NT2/D1 (cell line): Measurements from ENCODE around the gene ARHGAP10.

Experiments used
- DNase-seq: peaks from one replicate; pipeline ENCODE4 v3.0.0-alpha.2; 2011; ENCODE audit warnings: low read depth, low spot score
- H3K27me3 ChIP-seq: 2 replicates; pipeline ENCODE4 v1.6.0; 2011; ENCODE audit warnings: mild to moderate bottlenecking; ENCODE audit not compliant: insufficient read length, insufficient read depth
- H3K36me3 ChIP-seq: 2 replicates; pipeline ENCODE4 v1.6.1; 2011; ENCODE audit warnings: mild to moderate bottlenecking, low read length, mixed read lengths; ENCODE audit not compliant: insufficient read depth, insufficient read length
- H3K4me1 ChIP-seq: 2 replicates; pipeline ENCODE4 v1.5.1; 2011; ENCODE audit not compliant: insufficient read depth, insufficient read length
- H3K4me3 ChIP-seq: 2 replicates; pipeline ENCODE4 v1.5.1; 2011; ENCODE audit warnings: low read depth; ENCODE audit not compliant: insufficient read length
- H3K9ac ChIP-seq: 2 replicates; pipeline ENCODE4 v1.6.0; 2011; ENCODE audit warnings: low read depth; ENCODE audit not compliant: insufficient read length
- H3K9me3 ChIP-seq: 2 replicates; pipeline ENCODE4 v1.5.1; 2011; ENCODE audit warnings: mild to moderate bottlenecking, low read length; ENCODE audit not compliant: insufficient read depth
- SUZ12 ChIP-seq: IDR thresholded peaks from 2 replicates; pipeline ENCODE4 v1.6.1; 2011; ENCODE audit not compliant: insufficient read length, insufficient read depth; ENCODE audit errors: extremely low read depth
- YY1 ChIP-seq: IDR thresholded peaks from 2 replicates; pipeline ENCODE4 v1.6.1; 2011; ENCODE audit not compliant: insufficient read length, insufficient read depth
- ZNF274 ChIP-seq: IDR thresholded peaks from 2 replicates; pipeline ENCODE4 v1.6.1; 2011; ENCODE audit warnings: mild to moderate bottlenecking, low read depth, low read length

Gene ARHGAP10

DNA sequence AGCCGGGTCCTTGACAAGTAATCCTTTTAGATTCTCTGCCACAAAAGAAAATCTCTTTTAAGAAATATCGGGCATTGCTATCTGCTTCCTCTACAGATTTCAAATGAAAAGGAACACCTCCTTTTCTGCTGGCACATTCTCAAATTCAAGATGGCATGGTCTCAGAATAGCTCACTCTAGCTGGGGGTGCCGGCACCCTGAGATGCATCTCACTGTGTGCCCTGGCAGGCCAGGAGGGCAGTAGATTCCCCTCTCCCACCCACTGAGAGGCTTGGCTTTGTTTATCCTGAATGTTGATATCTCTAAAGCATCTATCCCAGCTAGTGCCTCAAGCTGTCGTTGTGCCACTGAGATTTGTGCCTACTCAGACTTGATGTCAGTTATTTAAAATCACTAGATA is 319.5 kb downstream of the ARHGAP10 start:
- TF ChIP-seq SUZ12 = no peak
- TF ChIP-seq YY1 = no peak
- no peak for TF ChIP-seq ZNF274
- no peaks in the 10 kb centered on the region for H3K9me3 ChIP-seq
- H3K4me1 ChIP-seq = no peaks in the 10 kb centered on the region
- no peak overlapping the region for H3K9ac ChIP-seq
- no peak for DNase-seq
- no peaks in the 10 kb centered on the region for H3K27me3 ChIP-seq
- peaks cover 11% of the 10 kb centered on the region for H3K36me3 ChIP-seq
- H3K4me3 ChIP-seq = no peak overlapping the region

DNA sequence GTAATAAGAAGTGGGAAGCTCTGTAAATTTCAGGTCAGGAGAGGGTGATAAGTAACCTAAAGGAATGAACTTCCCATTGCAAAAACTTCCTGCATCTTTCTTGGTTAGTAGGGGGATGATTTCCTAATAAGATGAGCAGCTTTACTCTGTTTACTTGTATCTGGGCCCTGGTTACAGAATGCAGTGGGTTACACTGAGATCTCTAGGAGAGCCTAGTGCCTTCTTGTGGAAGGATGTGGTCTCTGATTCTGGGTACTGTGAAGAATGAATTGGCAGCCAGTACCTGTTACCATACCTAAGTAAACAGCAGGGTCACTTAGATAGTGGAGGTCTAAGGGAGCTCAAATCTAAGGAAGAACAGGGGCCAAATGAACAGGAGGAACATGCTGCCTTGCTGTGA is 320.6 kb downstream of the ARHGAP10 start:
- Histone ChIP-seq H3K36me3 (peaks cover 5% of the 10 kb centered on the region), H3K4me3 (no peak overlapping the region), H3K9me3 (no peaks in the 10 kb centered on the region), H3K27me3 (no peaks in the 10 kb centered on the region), H3K9ac (no peak overlapping the region), H3K4me1 (no peaks in the 10 kb centered on the region)
- no peak for TF ChIP-seq SUZ12
- no peak for TF ChIP-seq YY1
- no peak for TF ChIP-seq ZNF274
- DNase-seq = no peak

DNA sequence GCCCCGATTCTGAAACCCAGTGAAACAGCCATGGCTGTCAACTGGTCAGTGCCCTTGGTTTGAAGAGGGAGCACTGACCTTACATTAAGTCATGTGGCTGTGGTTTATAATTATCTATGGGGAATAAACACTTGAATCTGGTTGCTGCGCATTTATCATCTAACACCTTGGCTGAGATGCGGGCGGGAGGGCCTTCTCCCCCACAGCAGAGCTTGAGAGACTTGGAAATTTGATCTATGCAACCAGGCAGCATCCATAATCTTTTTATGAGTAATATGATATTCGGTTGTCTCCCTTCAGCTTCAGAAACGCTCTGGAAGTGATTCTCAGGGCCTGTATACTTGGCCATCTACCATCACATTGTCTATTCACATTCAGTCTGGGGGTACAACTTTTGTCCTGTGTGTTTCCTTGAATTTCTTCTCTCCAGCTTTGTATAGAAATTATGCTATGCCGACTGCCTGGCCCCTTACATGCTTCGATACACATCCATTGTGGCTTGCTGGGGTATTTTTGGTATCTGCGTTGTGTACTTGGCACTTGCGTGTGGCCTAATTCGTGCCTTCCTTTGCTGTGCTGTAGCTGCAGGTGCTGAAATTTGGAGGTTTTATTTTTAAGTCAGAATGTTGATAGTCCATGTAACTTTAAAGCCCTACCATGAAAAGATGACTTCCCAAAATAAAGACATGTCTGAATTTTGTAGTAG is 321.6 kb downstream of the ARHGAP10 start:
- Histone ChIP-seq H3K9me3 (no peaks in the 10 kb centered on the region), H3K27me3 (no peaks in the 10 kb centered on the region), H3K36me3 (peaks cover 5% of the 10 kb centered on the region), H3K4me3 (no peak overlapping the region), H3K9ac (no peak overlapping the region), H3K4me1 (no peaks in the 10 kb centered on the region)
- TF ChIP-seq YY1 (no peak), ZNF274 (no peak), SUZ12 (no peak)
- DNase-seq = no peak

GRCh38 chr4:148054275-148054674 is 322.4 kb downstream of the ARHGAP10 start:
- H3K4me3 ChIP-seq = no peak overlapping the region
- no peak for DNase-seq

GRCh38 chr4:148055844-148056243 is 324.0 kb downstream of the ARHGAP10 start:
- no peak overlapping the region for H3K9ac ChIP-seq
- no peaks in the 10 kb centered on the region for H3K4me1 ChIP-seq
- H3K9me3 ChIP-seq = no peaks in the 10 kb centered on the region

More at GRCh38 chr4:148054275-148054674, 322.4 kb downstream of the ARHGAP10 start:
- Histone ChIP-seq H3K9me3 (no peaks in the 10 kb centered on the region), H3K4me1 (no peaks in the 10 kb centered on the region), H3K9ac (no peak overlapping the region), H3K27me3 (no peaks in the 10 kb centered on the region), H3K36me3 (no peaks in the 10 kb centered on the region)
- no peak for TF ChIP-seq SUZ12
- no peak for TF ChIP-seq ZNF274
- no peak for TF ChIP-seq YY1

GRCh38 chr4:148056879-148057278 is 325.0 kb downstream of the ARHGAP10 start:
- TF ChIP-seq SUZ12 = no peak
- no peak for TF ChIP-seq YY1
- no peak for TF ChIP-seq ZNF274
- H3K27me3 ChIP-seq = no peaks in the 10 kb centered on the region
- DNase-seq = no peak
- no peaks in the 10 kb centered on the region for H3K4me1 ChIP-seq
- no peak overlapping the region for H3K4me3 ChIP-seq
- H3K9me3 ChIP-seq = no peaks in the 10 kb centered on the region
- H3K36me3 ChIP-seq = no peaks in the 10 kb centered on the region
- H3K9ac ChIP-seq = no peak overlapping the region

More at GRCh38 chr4:148055844-148056243, 324.0 kb downstream of the ARHGAP10 start:
- Histone ChIP-seq H3K36me3 (no peaks in the 10 kb centered on the region), H3K4me3 (no peak overlapping the region), H3K27me3 (no peaks in the 10 kb centered on the region)
- no peak for DNase-seq
- TF ChIP-seq ZNF274 = no peak
- TF ChIP-seq SUZ12 = no peak
- no peak for TF ChIP-seq YY1

DNA sequence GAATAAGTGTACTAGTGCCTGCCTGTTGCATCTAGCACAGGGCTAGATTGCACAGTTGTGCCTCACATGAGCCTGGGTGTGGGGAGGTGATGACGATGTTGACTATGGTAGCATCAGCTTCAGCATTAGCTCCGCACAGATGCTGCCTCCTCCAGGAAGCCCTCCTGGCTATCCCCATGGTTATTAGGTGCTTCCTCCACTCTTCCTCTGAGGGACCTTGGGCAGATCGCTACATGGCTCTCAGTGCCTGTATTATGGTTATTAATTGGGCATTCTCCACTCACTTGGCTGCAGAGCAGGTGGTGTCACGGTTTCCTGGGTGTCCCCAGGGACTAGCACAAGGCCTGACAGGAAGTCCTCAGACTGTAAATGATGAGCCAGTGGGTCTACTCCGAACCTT is 325.6 kb downstream of the ARHGAP10 start:
- H3K36me3 ChIP-seq = no peaks in the 10 kb centered on the region
- H3K9ac ChIP-seq = no peak overlapping the region
- no peaks in the 10 kb centered on the region for H3K9me3 ChIP-seq
- DNase-seq = no peak
- H3K27me3 ChIP-seq = no peaks in the 10 kb centered on the region
- no peak overlapping the region for H3K4me3 ChIP-seq
- H3K4me1 ChIP-seq = no peaks in the 10 kb centered on the region
- TF ChIP-seq SUZ12 (no peak), YY1 (no peak), ZNF274 (no peak)
